ENCODE results near the gene MLLT3.

MLLT3 gene

DNA sequence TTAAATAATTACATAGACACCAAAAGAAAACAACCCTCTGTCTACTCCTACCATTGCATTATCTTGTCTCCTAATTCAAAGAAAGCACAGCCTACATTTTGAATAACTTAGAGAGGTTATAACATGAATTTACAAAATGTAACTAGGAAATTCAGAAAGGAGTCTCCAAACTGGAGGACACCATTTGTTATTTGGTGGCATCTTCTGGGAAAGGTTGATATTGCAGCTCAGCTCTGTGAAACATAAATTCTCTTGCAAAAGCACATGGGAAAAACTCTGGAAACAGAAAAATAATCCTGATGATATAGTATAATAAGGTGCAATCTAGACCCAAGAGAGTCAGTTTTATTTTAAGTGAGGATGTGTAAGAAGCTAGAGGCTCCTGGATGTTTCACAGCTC is 215.3 kb downstream of the MLLT3 start:
- no peak for DNase-seq

DNA sequence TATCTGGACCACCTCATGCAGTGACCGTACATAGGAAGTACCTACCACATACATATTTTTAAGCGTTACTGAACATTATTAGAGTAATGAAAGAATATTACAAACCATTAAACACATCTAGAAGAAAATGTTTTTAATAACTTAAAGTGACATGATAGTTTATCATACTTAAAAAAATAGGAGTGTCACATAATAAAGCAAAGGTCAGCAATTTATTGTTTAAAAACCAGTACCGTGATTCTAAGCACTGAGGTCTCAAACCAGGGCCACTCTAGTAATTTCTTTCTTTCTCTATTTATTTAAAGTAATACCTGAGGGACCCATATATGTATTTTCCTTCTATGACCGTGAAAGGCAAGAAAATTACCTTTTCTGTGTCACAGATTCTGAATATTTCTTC is 216.0 kb downstream of the MLLT3 start:
- DNase-seq: no peak

DNA sequence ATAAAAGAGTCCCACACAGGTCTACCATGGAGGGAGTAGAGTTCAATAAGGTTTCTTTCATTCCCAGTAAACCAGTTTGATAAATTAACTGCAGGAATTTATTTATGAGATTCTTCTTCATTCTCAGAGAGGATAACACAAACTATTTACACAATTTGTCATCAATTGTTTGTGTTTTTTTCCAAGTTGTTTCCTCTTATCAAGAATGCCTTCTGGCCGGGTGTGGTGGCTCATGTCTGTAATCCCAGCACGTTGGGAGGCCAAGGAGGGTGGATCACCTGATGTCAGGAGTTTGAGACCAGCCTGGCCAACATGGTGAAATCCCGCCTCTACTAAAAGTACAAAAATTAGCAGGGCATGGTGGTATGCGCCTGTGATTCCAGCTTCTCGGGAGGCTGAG is 216.7 kb downstream of the MLLT3 start:
- DNase-seq: no peak

DNA sequence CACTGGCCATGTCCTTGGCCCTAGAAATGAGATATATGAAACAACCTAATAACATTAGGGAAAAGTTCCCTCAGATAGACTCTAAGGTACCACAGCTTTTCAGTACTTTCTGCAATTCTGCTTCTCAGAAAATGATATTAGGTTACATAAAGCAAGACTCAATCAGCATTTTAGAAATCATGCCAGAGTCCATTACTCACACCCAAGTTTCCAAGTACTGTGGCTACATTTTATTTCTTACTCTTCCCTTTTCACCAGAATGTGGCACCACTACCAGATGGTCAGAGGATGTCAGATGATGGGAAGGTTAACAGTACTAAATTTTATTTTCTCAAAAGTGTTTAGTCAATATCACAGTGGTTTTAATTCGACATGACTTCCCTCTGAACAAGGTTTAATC is 217.2 kb downstream of the MLLT3 start:
- no peak for DNase-seq

DNA sequence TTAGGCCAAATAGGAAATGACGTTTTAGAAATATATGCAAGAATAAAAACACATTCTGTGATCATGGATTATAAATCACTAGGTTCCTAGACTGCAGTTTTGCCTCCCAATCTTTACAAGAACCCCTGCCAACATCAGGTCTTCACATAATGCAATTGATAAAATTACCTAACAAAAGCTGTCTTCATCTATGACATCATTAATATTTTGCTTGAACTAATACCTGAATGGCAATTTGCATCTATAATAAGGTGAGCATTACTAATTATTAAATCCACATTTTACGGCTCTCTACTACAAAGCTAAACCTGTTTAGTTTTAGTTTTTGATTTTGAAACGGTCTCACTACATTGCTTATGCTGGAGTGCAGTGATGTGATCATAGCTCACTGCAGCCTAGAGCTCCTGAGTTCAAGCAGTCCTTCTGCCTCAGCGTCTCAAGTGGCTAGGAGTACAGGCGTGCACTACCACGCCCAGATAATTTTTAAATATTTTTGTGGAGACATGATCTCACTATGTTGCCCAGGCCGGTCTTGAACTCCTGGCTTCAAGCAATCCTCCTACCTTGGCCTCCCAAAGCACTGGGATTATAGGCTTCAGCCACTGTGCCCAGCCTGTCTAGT is 218.0 kb downstream of the MLLT3 start:
- DNase-seq: no peak

DNA sequence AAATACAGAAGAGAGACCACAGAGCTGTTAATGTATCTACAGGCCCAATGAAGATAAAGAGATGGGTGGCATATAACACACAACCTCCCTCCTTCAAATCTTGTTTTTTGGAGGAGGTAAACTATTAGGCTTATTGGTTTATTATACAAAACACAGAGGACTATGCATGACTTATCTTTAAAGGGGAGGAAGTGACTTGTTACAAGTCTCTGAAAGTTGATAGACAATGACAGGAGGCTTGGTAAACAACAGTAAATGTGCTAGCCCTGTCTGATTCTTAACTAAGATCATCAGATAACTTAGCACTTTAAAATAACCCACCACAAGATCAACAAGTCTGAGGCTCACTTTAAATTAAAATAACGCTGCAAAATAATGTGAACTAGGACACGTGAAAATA is 219.0 kb downstream of the MLLT3 start:
- no peak for DNase-seq

DNA sequence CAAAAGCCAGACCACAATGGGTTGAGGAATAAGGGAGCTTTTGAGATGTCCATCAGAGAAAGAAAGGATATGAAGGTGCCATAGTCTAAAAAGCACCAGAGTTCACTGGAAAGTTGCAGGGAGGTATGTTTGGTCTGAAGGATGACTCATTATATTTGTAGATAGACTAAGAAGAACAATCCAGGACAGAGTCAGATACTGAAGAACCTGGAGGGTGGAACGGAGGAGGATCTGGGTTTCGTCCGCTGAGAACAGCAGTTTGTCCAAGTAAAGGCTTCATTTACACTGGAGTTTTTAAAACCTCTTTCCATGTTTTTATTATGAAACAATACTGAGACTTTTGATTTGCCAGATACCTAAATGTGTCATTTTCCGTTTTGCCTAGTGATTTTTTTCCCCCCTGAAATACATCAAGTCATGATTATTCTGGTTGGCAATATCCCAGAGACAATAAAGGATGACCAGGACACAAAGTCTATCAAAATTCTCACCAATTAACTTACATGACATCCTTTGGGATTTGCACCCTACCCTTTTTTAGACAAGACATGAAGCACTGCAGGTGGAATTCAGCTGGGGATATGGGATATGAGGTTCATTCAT is 219.9 kb downstream of the MLLT3 start:
- DNase-seq: no peak

DNA sequence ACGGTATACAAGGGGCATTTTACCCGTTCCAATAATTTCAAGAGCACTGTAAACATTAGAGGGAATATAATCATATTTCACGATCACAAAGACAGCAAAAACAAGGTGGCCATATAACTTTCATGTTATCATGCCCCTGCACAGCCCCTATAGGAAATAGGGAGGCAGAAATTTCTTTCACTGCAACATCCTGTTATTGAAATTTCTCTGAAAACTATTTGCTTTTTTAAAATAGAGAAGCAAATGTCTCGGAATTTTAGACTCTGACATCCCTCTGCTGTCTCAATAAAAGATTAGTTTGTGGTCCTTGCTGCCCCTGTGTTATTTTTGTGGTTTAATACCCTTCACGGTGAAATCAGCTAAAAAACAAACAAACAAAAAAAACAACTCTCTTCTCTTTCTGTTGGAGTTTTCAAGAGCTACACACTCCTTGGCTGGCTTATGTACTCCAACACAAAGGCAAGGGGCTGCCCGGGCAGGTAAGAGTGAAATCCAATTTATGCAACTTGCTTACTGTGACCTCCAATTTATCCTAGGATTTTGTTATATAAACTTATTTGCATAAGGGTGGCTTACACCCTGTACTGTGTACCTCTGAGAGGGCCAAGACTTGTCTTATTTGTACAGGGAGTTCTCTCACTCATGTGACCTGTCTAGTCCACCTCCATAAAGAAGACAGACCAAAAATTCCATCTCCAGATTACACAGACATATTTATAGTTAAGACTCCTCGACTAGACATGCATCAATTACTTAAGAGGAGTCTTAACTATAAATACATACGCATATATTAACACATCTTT is 223.6 kb downstream of the MLLT3 start:
- no peak for DNase-seq

DNA sequence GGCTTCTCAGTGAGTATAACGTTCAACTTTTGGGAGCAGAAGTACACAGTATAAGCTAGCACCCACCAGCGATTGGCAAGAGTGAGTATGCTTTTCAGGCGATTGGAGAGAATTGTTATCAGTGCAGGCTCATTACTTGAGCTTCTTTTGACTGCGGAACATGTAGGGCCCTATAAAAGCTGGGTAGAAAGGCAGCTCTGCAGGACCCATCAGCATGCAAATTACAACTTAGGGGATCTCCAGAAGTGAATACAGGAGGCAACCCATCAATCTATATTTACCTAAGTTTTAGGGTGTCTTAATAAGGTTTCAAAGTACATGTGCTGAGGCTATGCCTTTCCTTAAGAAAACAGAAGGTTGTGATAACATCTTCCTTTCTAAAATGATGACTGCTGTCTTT is 225.0 kb downstream of the MLLT3 start:
- DNase-seq: no peak

DNA sequence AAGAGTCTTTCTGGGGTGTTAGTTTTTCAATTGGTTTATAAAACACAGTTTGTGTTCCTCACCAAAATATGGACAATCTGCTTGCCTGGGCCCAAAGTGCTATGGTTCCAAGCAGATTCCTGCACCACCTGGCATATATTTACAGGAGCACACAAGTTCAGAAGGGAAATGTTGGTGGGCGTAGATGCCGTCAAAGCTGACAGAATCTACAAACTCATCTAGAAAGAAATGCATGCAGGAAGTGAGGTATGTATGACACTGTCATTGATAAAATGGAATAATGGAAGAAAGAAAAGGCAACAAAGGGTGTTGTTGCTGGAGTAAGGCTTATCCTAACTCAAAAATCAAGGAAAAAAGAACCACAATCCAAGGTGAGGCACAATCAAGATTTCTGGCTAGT is 225.8 kb downstream of the MLLT3 start:
- DNase-seq: no peak

DNA sequence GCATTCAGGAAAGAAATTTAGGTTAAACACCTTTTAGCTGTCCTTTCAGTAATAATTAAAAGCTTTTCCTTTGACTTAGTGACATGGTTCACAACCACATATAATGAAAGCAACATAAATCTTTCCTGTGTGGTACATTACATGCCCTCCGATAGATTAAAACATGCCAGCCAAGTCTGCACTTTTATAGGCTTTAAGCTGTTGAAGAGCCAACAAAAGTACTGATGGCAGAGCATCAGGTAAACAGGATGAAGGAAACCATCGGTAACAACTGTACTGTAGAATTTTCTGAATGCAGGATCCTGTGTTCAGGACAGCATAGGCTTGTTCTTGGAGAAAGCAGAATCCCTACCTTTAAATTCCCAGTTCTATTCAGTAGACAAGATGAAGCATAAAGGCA is 226.6 kb downstream of the MLLT3 start:
- no peak for DNase-seq

DNA sequence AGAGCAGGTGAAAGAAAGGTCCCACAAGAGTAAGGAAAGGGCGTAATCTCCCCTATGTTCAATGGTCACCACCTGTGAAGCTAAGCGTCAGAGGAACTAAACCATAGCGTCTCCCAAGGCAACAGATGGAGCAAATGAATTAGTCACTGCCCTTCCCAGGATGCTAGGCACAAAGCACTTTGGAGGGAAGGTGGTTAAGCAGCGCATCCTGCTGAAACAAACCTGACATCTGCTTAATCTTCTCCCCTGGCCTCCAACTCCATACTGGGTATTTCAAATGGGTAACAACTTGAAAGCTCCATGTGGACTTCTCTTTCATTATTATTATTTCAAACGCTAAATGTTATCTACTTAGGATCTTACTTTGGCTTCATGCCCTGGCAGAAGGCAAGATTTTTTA is 227.3 kb downstream of the MLLT3 start:
- no peak for DNase-seq

DNA sequence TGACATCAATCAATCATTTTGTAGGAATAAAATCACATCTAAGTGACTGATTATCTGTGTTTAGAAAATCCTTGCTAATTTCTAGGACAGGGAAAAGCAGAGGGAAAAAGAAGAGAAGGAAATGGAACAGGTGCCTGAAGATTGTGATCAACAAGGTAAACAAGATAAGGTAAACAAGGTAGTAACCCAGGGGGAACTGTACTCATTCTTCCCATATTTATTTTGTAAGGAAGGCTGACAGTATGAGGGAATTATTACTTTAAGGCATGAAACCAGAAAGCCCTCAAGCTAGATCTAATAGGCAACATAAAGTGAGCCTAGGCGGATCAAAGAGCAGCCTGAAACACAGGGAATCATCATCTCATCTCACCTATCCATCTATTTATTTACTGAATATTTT is 231.1 kb downstream of the MLLT3 start:
- no peak for DNase-seq

DNA sequence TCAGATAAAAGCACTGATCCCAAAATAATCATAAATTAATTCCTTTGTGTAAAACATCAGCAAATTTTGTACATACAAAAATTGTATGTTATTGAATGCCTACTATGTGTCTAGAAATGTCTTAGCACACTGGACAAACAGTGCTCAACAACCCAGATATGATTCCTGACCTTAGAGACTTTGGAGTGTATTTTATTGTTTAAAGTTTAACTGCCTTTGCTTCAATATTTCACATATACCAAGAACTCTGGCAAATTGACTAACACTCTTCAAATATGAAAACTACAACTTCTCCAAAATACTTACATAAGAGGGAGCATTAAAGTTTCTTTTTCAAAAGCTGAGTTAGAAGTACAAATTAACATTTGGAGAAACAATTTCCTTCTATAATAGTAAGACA is 231.9 kb downstream of the MLLT3 start:
- no peak for DNase-seq

DNA sequence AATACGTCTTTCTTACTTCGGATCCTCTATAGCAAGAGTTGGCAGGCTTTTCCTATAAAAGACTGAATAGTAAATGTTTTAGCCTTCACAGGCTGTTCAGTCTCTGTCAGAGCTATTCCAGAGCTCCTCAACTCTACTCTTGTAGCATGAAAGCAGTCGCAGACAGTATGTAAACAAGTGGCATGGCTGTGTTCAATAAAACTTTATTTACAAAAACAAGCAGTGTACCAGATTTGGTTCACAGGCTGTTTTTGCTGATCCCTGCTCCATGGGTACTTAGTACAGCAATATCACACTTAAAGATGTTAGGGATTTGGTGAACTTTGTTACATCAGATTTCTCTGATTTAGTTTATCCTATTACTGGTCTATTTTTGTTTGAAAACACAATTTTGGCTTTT is 235.2 kb downstream of the MLLT3 start:
- DNase-seq: no peak

DNA sequence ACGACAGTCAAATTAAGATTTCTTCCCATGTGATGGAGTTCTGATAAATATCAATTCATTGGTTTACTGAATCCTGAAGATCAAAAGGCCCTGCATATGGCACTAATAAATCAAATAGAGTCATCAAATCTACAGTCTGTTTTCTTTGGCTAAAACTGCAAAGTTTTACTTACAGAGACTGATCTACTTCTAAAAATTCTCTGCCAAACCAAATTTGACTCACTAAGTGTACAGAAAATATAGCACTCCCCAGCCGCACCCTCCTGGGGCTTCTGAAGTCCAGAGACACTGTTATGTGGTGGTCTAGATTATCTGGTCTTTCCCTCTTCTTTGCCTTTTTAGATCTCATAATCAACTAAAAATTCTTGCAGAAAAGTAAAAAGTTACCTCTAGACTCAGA is 237.7 kb downstream of the MLLT3 start:
- DNase-seq: no peak

DNA sequence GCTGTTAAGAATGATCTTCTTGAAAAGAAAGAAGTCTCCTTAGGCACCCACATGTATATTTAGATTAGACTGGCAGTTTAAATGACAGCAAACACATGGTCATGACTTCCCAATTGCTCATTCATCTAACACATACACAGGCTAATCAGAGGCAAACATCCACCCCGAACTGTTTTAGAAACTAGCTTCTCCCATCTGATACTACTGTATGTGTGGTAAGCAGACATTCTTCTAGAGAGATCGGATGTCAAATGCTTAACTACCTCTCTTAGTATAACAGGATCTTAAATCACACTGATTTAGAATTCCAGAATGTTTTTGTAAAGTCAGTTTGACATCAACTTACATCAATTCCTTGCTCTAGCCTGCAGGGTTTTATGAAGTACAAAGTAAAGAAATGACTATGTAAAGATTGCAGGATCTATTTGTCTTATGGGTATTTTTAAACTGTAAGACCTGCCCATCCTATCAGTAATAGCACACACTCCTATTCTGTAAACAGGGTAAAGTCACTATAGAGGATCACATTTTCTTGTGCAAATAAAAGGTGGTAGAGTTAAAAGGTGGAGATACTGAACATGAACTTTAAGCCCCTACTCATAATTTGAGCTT is 239.7 kb downstream of the MLLT3 start:
- DNase-seq: no peak

DNA sequence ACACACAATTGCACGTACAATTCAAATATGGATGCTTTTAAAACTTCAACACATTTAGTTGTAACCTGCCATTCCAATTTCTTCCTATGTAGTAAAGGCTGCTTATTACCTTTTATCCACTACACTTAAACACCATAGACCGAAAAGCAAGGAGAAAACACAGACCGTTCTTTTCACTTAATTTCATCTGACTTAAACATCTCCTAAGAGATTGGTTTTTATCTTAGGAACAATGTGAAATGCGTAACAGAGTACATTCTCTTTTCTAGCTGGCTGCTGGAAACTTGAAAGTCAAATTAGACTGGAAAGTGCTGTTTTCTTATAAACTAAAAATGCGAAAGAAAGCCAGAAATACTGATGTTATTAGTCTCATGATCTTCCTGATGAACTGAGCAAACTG is 241.8 kb downstream of the MLLT3 start:
- DNase-seq: no peak

DNA sequence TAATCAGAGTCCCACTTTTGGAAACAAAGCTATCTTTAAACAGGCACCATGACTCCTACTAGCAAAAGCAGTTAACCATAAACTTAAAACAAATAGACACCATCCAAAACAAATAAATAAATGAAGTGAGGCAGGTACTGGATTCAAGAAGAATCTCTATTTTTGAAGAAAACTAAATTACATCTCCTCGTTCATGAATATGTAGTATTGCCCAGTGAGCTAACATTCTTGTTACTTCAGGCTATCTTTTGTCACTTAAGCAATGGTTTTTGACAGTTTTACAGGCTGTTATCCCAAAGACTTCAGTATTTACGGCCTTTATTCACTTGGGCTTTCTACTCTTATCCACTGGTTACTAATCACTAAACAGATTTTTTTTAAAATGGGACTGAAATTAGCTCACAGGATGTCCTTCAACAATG is 242.5 kb downstream of the MLLT3 start:
- no peak for DNase-seq

DNA sequence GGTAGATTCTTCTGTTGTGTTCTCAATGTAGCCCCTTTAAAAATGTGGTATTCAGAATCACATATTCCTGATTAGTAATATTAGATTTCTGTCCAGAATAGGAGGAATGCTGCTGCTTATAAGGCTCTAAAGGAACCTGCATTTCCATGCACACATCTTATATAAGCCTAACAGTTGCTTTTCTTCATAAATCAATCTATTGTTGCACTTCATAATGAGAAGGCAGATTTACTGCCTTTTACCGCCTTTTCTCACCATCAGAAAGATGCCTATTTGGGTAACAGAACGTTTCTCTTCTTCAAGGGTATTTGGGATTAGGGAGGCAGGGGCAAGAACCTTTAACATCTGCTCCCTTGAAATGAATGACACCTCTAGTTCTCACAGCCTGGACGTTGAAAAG is 243.4 kb downstream of the MLLT3 start:
- DNase-seq: no peak

DNA sequence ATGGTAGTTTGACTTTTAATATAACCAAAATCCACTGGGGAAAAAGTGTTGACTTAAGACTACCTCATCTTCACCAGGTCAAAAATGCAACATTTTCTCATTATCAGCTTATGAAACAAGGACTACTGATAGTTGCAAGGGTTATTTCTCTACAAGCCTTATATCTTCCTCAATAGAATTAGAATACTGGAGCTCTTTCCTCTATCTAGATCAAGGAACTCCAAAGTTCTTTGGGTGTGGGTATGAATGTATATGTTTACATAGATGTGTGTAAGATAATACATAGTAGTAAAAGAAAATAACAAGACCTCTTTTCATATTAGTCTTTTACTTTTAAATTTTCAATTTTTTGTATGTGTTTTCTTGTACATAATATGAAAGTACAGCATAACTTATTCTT is 244.5 kb downstream of the MLLT3 start:
- DNase-seq: no peak

DNA sequence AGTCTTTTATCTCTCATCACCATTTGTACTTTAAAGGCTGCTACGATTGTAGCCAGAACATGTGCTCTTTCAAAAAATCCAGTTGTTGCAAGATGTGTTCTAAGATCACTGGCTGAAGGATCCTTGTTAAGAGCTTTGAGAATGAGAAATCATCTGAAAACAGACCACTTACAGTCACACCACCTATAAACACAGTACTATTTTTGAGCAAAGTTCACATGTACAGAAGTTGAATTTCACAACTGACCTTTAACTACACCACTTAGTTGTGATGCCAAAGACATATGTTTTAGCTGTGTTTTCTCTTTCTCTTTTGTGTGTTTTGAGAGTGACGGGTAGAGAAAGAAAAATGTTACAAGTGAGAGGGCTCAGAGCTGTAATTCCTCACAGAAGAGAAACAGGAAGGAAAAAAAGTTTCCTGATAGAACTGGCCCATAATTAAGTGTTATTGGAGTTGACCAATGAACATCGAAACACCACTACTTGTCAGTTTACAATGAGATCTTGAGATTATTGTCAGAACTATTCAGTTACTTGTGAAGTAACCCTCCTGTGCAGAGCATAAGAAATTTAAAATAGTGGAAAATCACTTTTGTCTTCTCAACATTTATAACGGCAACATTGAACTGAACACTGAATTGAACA is 245.4 kb downstream of the MLLT3 start:
- no peak for DNase-seq

DNA sequence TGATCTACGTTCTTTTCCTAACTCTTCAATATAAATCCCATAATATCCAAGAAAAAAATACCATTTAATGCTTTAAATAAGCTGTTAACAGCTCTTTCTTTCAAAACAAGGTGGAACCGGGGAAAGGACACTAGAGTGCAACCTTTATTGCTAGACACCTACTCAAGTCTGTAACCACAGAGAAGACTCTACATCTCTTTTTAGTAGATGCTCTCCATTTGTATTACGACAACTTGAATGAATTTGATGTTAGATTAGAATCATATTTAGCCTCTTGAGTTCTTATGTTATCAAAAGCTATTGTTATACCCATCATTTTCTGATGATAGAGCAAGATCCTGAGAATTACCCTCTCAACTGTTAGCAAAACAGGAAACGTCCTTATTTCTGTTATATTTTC is 246.3 kb downstream of the MLLT3 start:
- no peak for DNase-seq

DNA sequence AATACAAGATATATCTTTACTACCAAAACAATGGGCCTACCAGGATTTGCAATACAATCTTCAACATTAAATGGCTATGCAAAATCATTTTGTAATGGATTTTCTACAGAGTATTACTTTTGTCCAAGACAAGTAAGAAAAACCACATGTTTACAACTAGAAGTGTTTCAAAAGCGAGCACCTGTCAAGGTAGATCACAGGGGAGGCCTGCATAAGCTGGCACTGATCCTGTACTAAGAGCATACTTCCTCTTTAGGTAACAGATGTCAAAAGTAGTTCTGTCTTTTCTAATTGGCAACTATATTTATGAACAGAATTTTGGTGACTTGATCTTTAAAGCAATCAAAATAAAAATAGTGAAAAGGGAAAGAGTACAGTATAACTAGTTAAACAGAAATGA is 249.0 kb downstream of the MLLT3 start:
- no peak for DNase-seq
